Occipital lobe (tissue), 2 donors: Measurements from ENCODE around the gene IL1R2. TPM values are rescaled to one million over a fixed set of nuclear protein-coding genes. Genes with fewer than 3 reads are reported as not detected.

ENCODE experiments used
- DNase-seq: peaks from one replicate; lab custom pipeline; 2025; lab: John Stamatoyannopoulos, UW
- total RNA-seq: library from RNA; depleted of rRNA; stranded (reverse); fragments of >200 nt; gene quantifications from one replicate; pipeline ENCODE4 v1.2.3, GENCODE V29; 2014

IL1R2 gene
- not detected for total RNA-seq

- DNase-seq = no peak
Observed at GRCh38 chr2:101991721-101992145, at the start of gene IL1R2. TSS of gene IL1R2 (plus strand) at chr2:101991960. CDS start at chr2:102008576, 16,616 bp downstream.

DNA sequence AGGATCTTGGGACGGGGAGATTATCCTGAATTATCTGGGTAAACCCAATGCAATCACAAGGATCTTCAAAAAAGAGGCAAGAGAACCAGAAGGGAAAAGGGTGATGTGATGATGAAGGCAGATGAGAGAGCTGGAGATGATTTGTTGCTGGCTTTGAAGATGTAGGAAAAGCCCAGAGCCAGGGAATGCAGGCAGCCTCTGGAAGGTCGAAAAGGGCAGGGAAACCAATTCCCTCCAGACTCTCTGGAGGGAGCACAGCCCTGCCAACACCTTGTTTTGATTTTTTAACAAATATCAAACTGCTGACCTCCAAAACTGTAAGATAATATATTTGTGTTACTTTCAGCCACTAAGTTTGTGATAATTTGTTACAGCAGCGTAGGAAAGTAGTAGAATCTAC is 48.9 kb upstream of the IL1R2 start:
- no peak for DNase-seq

- no peak for DNase-seq
Observed at GRCh38 chr2:101946372-101947039, 45.3 kb upstream of the IL1R2 start.

DNA sequence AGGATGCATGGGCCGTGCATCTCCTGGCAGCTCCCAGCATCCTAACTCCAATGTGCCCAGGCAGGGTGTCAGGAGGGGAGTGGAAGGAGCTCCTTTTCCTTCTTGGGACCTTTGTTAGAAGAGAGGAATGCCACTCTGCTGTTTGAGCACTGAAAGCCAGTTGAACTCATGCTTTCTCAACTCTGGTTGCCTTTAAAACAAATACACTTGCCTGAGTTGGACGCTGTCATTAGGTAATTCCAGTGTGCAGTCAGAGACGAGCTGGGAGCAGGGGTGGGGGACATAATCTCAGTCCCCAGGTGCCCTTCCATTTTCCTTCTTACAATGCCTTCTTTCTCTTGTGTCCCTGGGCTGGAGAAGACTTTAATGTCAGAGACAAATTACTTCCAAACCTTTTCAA is 44.4 kb upstream of the IL1R2 start:
- no peak for DNase-seq

DNA sequence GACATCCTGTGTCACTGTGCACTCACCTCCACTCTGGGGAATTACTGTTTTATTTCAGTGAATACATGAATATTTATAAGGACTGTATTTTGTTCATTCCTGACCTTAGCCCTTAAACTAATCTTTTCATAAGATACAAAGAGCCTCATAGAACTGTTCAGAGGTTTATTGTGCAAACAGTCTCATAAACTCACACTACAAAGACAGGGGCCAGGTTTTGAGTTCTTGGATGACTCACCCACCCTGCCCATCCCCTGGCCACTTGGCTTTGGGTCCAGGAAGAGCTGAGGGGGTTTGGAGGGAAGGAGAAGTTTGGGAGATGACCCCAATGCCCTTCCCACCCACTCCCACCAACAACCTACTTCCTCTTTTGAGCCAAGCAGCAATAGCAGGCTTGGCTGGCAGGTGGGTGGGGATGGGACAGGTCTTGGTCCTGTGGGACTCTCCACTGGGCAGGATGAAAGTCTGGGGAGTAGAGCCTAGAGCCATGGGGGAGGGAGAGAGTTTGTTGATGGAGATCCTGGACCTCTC is 43.1 kb upstream of the IL1R2 start:
- DNase-seq = no peak

DNA sequence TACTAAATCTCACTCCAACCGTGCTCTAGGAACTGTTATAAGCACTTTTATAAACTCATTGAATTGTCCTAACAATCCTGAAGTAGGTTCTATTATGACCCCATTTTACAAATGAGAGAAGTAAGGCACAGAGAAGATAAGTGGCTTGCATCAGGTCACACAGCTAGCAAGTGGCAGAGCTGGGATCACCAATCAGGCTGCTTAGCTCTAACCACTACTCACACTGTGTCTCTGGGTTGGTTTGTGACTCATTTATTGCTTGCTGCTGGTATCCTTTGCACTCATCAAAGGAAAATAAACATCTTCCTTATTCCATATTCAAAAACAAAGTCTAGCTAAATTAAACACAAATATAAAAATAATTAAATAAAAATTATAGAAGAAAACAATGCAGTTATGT is 42.5 kb upstream of the IL1R2 start:
- no peak for DNase-seq

- DNase-seq = no peak
Observed at GRCh38 chr2:101951296-101951695, 40.5 kb upstream of the IL1R2 start.

- no peak for DNase-seq
Observed at GRCh38 chr2:101952551-101952950, 39.2 kb upstream of the IL1R2 start.

DNA sequence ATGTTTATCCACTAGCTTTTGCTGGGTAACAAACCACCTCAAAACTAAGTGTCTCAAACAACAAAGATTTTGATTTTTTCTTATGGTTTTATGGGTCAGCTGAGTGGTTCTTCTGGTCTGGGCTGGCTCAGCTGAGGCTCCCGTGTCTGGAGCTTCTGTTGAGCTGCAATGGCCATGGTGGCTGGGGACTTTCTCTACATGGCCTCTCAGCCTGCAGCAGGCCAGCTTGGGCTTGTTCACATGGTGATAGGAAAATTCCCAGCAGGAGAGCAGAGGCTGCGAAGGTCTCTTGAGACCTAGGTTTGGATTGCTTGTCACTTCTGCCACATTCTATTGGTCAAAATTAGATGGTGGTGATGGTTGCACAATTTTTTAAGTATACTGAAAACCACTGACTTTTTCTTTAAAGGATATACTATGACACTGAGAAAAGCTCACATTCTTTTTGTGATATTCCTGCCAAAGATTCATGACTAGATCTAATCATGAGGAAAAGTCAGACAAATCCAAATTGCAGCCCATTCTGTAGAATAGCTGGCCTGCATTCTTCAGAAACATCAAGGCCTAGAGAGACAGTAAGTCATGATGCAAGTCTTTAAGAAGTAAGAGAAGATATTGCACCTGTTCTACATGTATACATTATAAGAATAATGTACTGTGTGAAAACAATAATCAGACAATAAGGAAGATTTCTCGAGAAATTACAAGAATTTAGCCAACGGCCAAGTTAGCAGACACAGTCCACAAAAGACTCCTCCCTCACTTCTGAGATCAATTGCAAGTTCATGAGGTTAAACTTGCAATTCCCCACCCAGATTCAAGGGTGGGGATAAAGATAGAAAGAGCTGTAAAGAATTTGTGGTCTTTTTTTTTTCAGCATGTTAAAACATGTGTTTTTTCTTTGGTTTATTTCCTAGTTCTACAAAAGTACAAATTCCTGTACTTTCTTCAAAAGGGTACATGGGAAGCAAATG is 35.0 kb upstream of the IL1R2 start:
- no peak for DNase-seq

DNA sequence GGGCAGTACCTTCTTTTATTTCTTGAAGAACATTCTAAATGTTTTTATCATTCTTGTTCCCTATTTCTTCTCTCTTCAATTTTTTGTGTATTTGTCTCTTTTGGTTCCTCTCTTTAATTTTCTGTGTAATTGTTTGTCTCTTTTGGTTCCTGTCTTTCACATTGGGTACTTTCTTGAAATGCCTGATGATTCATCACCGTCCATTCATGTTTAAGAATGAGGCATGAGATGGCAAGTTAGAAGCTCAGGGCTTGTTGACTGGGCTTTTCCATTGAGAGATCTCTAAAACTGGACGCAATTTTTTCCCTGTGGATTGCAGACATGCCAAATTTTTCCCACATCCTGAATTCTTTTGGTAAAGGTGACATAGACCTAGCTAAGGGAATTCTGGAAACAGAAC is 33.7 kb upstream of the IL1R2 start:
- DNase-seq = no peak

- no peak for DNase-seq
Observed at GRCh38 chr2:101960819-101961337, 30.9 kb upstream of the IL1R2 start.

DNA sequence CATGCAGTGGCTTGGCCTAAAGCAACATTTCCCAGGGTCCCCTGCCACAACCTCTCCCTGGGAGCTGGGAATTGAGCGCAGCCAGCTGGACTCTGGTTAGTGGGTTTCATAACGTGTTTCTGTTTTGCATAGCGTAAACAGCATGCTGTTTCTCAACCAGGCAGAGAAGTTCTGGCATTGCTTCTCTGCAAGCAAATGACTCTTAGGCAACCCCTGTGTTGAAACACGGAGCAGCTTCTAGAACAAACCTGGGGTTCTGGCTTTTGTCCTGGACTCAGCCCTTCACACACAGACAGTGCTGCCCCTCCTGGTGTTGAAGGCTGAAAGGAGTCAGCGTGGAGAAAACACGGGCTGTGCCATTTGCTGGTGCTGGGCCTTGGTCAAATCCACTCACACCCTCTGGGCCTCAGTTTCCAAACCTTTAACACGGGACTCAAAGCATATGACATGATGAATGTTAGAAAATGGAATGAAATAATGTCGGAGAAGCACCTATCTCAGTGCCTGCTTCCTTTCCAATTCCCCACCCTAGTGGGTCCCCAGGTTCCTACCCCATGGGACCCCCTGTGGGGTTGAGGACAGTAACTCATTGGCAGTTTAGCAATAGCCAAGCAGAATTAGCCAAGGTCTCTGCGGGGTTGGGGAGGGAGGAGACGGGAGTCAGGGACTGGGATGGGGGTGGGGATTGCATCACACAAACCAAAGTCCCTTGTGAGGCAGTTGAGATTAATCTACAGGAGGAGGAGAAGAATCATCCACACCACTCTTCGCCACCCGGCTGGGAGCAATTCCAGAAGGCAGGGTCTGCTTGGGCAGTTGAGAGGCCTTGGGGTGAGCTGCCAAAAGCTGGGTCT is 30.2 kb upstream of the IL1R2 start:
- peak; percentile 45 for DNase-seq

GRCh38 chr2:101962309-101962708 is 29.5 kb upstream of the IL1R2 start:
- no peak for DNase-seq

DNA sequence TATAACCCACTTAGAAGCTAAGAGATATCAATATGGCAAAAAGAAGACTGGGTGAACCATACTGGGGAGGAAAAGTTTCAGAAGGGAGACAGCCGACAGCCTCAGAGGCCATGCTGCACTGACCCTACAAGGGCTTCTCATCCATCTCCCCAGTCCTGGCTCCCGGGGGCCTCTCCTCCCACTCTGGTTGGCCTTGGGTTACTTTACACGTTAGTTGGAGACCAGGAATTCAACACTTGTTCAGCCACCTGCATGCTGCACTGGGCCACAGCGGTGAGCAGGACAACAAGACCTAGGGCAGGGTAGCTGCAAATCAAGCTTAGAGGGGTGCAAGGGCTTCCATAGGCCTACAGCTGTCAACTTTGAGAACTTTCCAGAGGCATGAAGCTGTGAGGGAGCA is 28.6 kb upstream of the IL1R2 start:
- DNase-seq = no peak

DNA sequence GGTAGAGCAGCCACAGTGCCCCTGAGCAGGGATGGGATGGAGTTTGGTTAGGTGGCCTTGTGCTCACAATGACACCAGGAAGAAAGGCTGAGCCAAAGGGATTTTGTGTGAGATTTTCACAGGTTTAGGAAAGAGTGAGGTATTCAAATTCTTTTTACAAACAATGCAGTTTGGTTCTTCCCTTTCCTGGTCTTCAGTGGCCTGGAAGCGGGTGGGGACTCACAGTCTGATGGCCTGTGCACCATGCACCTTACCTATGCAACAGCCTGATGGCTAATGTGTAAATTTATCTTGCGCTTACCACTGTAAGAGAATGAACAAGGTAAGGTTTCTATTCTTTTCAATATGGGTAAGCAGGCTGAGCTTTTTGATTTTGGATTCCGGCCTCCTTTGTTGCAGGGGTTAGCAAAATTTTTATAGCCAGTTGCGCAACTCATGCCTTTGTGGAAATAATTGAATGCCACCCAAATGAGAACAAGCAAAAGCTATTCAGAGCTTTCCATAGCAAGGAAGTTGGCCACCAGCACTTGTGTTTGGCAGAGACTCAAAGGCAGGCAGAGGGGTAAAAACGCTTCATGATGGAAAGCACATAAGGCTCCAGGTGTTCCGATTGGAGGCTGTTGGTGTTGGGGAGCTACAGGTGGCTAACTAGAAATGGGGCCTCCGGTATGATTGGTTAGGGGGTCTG is 23.8 kb upstream of the IL1R2 start:
- no peak for DNase-seq

- DNase-seq = no peak
Observed at GRCh38 chr2:101969723-101970122, 22.0 kb upstream of the IL1R2 start.

DNA sequence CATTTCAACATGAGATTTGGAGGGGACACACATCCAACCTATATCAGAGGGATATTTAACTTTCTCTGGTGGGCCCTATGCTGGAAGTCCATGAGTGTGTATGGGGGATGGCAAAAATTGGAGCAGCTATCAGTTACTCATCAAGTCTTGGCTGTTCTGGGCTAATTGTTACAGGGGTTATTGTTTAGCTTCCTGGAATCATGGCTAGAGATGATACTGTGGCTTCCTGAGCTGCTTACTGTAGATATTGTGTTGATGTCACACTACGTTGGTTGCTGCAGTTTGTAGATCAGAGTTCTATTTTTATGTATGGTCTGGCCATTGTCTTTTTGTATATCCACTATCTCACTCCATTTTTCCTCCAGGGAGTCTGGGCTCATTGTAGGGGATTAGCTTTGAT is 20.9 kb upstream of the IL1R2 start:
- DNase-seq = no peak

DNA sequence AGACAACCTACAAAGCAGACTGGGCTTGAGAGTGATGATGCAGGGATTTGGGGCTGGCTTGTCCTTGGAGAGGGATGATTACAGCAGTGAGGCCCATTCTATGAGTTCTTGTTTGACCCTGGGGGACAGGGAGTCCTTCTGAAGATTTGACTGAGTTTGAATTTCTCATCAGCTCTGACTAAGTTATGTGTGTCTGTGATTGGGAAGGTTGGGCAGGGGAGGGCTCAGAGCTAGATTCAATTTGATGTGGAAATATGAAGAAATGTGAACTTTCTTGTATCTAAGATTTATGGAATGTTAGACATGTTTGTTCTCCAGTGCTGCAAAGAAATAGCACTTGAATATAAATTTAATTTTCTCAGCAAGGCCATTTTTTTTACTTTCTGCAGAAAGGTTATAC is 19.9 kb upstream of the IL1R2 start:
- no peak for DNase-seq

- DNase-seq = no peak
Observed at GRCh38 chr2:101972621-101973434, 18.9 kb upstream of the IL1R2 start.

GRCh38 chr2:101974663-101975062 is 17.1 kb upstream of the IL1R2 start:
- no peak for DNase-seq
